Measurements from ENCODE around the gene PDIK1L.
"Not testable (repeated sequence)": the region's sequence is repeated elsewhere in the genome, so short reads cannot be mapped to it uniquely, and the experiment has no call there.

Gene PDIK1L

GRCh38 chr1:26092422-26092821 is 19.2 kb upstream of the PDIK1L start:
- no peak for DNase-seq

DNA sequence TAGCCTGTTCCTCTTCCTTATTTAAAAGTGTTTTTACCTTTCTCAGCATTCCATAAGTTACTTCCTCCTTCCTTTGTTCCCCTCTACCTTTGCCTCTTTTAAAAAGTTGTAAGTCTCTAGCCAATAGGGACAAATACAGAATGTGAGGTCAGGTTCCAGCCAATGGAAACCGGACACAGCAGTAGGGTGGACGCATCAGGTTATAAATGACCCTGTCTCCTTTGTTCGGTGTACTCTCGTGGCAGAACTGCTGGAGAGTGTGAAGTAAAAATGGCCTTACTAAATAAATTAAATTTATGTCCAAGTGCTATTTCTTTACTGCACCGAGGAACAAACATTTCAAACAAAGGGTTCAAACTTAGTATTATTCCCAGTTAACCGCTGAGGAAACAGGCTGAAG is 18.1 kb upstream of the PDIK1L start:
- not testable (repeated sequence) for DNase-seq

- no peak for DNase-seq
These were observed 17.5 kb upstream of the PDIK1L start for GRCh38 chr1:26094076-26094669.

DNA sequence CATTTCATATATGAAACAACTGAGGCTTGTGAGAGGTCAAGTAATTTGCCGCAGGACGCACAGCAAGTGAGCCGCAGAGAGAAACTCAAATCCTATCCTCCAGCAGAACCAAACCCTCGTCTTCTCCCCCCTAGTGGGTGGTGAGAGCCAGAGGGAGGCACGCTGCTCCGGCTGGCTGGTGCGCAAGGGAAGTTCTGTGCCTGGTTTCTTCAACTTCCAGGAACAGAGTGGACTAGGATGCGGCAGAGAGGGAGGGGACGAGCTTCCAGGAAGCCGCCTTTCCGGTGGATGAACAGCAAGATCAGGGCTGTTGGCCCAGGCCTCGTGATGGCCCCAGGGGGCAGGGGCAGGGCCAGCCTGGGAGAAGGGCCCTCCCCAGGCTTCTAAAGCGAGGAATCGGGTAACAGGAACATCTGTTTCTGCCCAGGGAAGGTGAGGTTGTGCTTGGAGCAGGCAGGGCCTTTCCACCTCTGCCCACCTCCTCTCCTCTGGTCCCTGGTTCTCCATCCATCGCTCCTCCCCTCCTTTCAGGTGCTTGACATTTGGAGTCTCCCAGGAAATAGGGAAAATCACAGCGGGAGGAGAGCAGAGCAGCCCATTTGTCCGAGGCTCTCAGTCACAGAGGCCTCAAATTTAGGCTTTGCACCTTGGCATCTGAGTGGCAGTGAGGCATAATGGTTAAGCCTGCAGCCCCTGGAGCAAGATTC is 16.8 kb upstream of the PDIK1L start:
- DNase-seq, result no peak

GRCh38 chr1:26096471-26096870 is 15.2 kb upstream of the PDIK1L start:
- no peak for DNase-seq

DNA sequence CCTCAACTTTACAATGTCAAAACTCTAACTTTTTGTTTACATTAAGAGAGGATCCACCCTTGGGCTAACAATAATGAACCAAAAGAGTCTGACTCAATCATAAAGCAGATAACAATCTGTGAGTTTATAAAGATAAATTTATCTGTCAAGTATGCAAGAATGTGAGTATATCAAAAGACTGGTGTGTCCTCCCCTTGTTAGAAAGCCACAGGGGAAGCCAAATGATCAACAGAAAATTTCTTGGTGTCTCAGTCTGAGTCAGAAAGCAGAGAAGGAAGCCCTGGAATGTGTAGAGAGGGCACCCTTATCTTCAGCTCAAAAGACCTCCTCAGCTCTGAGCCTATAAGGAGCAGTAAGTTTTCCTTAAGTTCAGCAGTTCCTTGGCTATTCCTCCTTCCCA is 13.9 kb upstream of the PDIK1L start:
- no peak for DNase-seq

DNA sequence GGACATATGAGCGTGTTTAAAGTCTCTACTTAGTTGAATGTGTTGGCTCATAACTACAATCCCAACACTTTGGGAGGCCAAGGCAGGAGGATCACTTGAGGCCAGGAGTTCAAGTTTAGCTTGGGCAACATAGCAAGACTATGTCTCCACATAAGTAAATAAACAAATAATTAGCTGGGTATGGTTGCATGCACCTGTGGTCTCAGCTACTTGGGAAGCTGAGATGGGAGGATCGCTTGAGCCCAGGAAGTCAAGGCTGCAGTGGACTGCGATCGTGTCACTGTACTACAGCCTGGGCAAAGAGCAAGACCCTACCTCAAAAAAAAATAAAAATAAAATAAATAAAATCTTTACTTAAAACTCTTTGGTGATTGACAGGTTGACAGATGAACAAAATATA is 13.0 kb upstream of the PDIK1L start:
- no peak for DNase-seq

- DNase-seq, result no peak
These were observed 11.8 kb upstream of the PDIK1L start for GRCh38 chr1:26099780-26100179.

DNA sequence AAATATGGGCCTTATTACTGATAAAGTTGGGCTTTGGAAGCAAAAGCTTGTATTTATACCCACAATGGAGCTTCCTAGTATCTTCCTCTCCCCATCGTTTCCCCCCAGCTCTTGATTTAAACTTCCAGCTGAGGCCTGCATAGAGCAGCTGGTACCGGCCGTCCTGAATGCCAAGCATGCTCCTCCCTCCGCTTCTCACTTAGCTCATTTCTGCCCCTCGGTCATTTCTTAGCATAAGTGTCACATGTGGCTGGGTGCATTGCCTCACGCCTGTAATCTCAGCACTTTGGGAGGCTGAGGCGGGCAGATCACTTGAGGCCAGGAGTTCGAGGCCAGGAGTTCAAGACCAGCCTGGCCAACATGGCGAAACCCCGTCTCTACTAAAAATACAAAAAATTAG is 11.4 kb upstream of the PDIK1L start:
- not testable (repeated sequence) for DNase-seq

- no peak for DNase-seq
These were observed 9.5 kb upstream of the PDIK1L start for GRCh38 chr1:26102119-26102518.

DNA sequence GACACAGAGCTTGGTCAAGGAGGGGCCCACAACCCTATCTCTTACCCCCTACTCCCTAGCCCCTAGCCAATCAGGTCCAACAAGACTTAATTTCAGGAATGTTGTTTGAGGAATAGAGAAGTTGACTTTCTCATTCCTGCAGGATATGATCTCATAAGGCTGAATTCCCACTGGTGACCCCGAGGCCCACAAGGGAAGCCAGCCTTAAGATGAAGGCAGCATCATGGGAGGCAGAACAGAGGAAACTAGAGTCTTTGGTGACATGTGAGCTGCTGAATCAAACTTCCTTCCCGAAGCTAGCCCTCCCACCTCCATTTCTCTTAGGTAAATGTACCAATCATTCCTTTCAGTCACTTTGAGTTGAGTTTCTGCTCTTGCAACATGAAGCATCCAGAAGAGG is 9.1 kb upstream of the PDIK1L start:
- DNase-seq, result no peak

DNA sequence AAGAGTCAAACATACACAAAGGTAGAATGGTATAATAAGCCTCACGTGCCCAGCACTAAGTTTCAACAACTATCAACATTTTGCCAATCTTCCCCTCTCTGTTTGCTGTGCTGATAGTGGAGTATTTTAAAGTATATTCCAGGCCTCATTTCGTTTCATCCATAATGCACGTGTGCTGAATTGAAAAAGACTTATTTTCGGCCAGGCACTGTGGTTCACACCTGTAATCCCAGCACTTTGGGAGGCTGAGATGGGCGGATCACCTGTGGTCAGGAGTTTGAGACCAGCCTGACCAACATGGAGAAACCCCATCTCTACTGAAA is 6.4 kb upstream of the PDIK1L start:
- not testable (repeated sequence) for DNase-seq

DNA sequence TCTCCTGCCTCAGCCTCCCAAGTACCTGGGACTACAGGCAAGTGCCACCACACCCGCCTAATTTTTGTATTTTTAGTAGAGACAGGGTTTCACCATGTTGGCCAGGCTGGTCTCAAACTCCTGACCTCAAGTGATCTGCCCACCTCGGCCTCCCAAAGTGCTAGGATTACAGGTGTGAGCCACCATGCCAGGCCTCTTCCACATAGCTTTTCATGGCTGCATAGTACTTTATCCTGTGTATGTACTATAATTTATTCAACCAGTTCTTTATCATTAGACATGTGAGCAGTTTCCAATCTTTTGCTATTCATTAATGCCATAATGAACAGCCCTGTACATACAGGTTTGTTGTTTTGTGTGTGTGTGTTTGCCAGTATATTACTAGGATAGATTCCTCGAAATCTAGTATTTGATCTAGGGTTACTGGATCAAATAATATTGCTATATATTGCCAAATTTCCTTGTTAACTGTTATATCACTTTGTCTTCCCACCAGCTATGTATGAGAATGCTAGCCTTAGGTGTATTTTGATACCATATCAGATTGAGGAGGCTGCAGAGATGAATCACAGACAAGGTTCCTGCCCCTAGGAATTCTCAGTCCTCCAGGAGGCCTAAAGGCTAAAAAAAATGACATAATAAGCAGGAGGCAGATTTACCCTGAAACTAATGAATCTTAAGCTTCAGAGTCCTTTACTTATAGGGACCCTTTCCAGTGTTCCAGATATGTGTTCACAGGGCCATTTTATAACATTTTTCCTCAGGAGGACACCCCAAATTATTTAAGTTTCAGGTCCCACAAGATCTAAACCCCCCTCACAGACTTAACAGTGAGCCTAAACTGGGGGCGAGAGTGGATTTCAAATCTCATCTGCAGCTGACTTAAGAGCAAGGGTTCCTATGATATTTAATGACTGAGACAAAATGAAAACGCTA is 2.1 kb upstream of the PDIK1L start:
- no peak for DNase-seq

GRCh38 chr1:26110731-26111529 is 694 bp upstream of the PDIK1L start:
- DNase-seq, result peak; percentile 75

DNA sequence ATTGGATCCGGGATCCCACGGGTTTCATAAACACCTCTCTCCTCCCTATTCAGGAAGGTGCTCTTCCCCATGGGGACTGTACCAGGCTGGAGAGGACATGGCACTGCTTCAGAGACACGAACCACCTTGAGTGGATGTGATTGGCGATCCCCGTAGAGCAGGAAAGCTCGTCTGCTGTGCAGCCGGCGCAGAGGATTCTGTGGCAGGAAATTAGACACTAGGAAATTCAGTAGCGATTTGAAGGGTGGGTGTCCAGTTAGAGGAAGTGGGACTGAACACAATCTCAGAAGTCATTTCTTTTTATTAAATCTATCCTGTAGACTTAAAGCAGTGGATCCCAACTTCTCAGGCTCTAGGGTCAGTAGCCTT is 767 bp downstream of the PDIK1L start:
- DNase-seq, result no peak

GRCh38 chr1:26114165-26114927 is 2.7 kb downstream of the PDIK1L start:
- DNase-seq, result no peak

- no peak for DNase-seq
These were observed 8.4 kb downstream of the PDIK1L start for GRCh38 chr1:26119892-26120608.

DNA sequence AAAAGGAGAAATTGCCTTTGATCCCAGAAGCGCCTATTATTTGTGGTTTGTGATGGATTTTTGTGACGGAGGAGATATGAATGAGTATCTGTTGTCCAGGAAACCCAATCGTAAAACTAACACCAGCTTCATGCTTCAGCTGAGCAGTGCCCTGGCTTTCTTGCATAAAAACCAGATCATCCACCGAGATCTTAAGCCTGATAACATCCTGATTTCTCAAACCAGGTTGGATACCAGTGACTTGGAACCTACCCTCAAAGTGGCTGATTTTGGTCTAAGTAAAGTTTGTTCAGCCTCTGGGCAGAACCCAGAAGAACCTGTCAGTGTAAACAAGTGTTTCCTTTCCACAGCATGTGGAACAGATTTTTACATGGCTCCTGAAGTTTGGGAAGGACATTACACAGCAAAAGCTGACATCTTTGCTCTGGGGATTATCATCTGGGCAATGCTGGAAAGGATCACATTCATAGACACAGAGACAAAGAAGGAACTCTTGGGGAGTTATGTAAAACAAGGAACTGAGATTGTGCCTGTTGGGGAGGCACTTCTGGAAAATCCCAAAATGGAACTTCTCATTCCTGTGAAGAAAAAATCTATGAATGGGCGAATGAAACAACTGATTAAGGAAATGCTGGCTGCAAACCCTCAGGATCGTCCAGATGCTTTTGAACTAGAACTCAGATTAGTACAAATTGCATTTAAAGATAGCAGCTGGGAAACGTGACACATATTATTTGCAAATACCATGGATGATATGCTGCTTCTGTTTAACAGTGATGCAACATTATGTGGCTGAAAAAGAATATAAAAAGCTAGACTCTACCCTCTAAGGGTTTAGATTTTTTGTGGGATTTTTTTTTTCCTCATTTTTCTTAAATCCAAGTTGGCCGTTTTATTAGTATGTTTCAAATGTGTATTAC is 10.5 kb downstream of the PDIK1L start:
- DNase-seq, result no peak

GRCh38 chr1:26122988-26123973 is 11.7 kb downstream of the PDIK1L start:
- no peak for DNase-seq

All from activated CD4-positive, alpha-beta T cell treated with anti-CD3 and anti-CD28 coated beads, Interleukin-2, amount 50 U/mL, for 1 hour (primary cell).